WTC11 (cell line): Measurements from ENCODE around the gene OPCML. TPM values are rescaled to one million over a fixed set of nuclear protein-coding genes. Genes with fewer than 3 reads are reported as not detected.

Experiments used
- ATAC-seq: fragments of 200-7000 bp; cut with Tn5 transposase; 2 replicates; pipeline ENCODE4 v1.10.0; 2021; ENCODE audit warnings: mild to moderate bottlenecking, moderate library complexity
- CTCF ChIA-PET: fragments of 300-600 bp; sonication (Branson Sonifier 250); formaldehyde crosslinking; loops from one replicate; lab custom pipeline; 2021; ENCODE audit warnings: antibody characterized with exemption; lab: Charles Lee
- POLR2A ChIA-PET: fragments of 350-600 bp; sonication (Branson Sonifier 250); formaldehyde crosslinking; loops from one replicate; lab custom pipeline; 2021; ENCODE audit warnings: antibody characterized with exemption; lab: Charles Lee
- DNase-seq: peaks from one replicate; pipeline ENCODE4 v3.0.0; 2021; ENCODE audit warnings: low spot score
- H3K27ac Mint-ChIP-seq: 2 replicates; pipeline ENCODE4 v1.8.0; 2021; ENCODE audit warnings: mixed read lengths
- H3K27me3 Mint-ChIP-seq: 2 replicates; pipeline ENCODE4 v1.8.0; 2021; ENCODE audit warnings: low read depth, mild to moderate bottlenecking, moderate library complexity, mixed read lengths
- H3K36me3 Mint-ChIP-seq: 2 replicates; pipeline ENCODE4 v1.8.0; 2021; ENCODE audit warnings: mixed read lengths
- H3K4me1 Mint-ChIP-seq: 2 replicates; pipeline ENCODE4 v1.8.0; 2022; ENCODE audit warnings: mixed read lengths
- H3K4me3 Mint-ChIP-seq: 2 replicates; pipeline ENCODE4 v1.8.0; 2021; ENCODE audit warnings: mild to moderate bottlenecking, moderate library complexity, mixed read lengths
- H3K9me3 Mint-ChIP-seq: 2 replicates; pipeline ENCODE4 v1.8.0; 2021; ENCODE audit warnings: mixed read lengths
- CBFB ChIP-seq: sonication (generic); formaldehyde crosslinking; IDR thresholded peaks from 2 replicates; pipeline ENCODE4 v1.8.1; 2022; ENCODE audit warnings: mild to moderate bottlenecking, low read depth, missing genetic modification reagents
- ELF4 ChIP-seq: sonication (generic); formaldehyde crosslinking; IDR thresholded peaks from 2 replicates; pipeline ENCODE4 v1.8.1; 2022; ENCODE audit warnings: low read depth, mild to moderate bottlenecking, moderate library complexity, missing genetic modification reagents
- JAZF1 ChIP-seq: fragments of 250-450 bp; sonication (Bioruptor Pico); IDR thresholded peaks from 2 replicates; pipeline ENCODE4 v1.9.0; 2021; ENCODE audit warnings: moderate library complexity, mild to moderate bottlenecking, inconsistent platforms
- KAT7 ChIP-seq: sonication (generic); formaldehyde crosslinking; IDR thresholded peaks from 2 replicates; pipeline ENCODE4 v1.8.1; 2023; ENCODE audit warnings: missing genetic modification reagents, mild to moderate bottlenecking, borderline replicate concordance
- RORB ChIP-seq: fragments of 250-450 bp; sonication (Bioruptor Pico); IDR thresholded peaks from 2 replicates; pipeline ENCODE4 v1.9.0; 2021; ENCODE audit warnings: mild to moderate bottlenecking
- TEAD4 ChIP-seq: sonication (generic); formaldehyde crosslinking; IDR thresholded peaks from 2 replicates; pipeline ENCODE4 v1.8.0; 2022; ENCODE audit warnings: mild to moderate bottlenecking, missing genetic modification reagents
- ZNF138 ChIP-seq: sonication (generic); formaldehyde crosslinking; conservative IDR thresholded peaks from 2 replicates; pipeline ENCODE4 v1.8.1; 2022; ENCODE audit warnings: mild to moderate bottlenecking, moderate library complexity, missing genetic modification reagents
- ZNF232 ChIP-seq: sonication (generic); formaldehyde crosslinking; IDR thresholded peaks from 2 replicates; pipeline ENCODE4 v1.8.0; 2022; ENCODE audit warnings: mild to moderate bottlenecking, missing genetic modification reagents
- ZNF317 ChIP-seq: sonication (generic); formaldehyde crosslinking; IDR thresholded peaks from 2 replicates; pipeline ENCODE4 v1.8.1; 2023; ENCODE audit warnings: low read depth, mild to moderate bottlenecking, moderate library complexity, missing genetic modification reagents, borderline replicate concordance
- total RNA-seq: library from RNA; stranded (reverse); gene quantifications from 3 replicates; pipeline ENCODE4 v1.2.3, GENCODE V29; 2021
- TF ChIP-seq, protein P1 (sequence below): sonication (generic); formaldehyde crosslinking; IDR thresholded peaks from 2 replicates; pipeline ENCODE4 v1.8.1; 2022; ENCODE audit warnings: low read depth, missing genetic modification reagents, borderline replicate concordance
- TF ChIP-seq, protein P2 (sequence below): fragments of 200-600 bp; IDR thresholded peaks from 2 replicates; pipeline ENCODE4 v1.8.0; 2022; ENCODE audit warnings: antibody characterized with exemption
- TF ChIP-seq, protein P3 (sequence below): sonication (generic); formaldehyde crosslinking; IDR thresholded peaks from 2 replicates; pipeline ENCODE4 v1.8.0; 2022; ENCODE audit warnings: missing genetic modification reagents
- TF ChIP-seq, protein P4 (sequence below): fragments of 250-450 bp; sonication (Bioruptor Pico); conservative IDR thresholded peaks from 2 replicates; pipeline ENCODE4 v1.9.0; 2021; ENCODE audit warnings: mild to moderate bottlenecking
- TF ChIP-seq, protein P5 (sequence below): fragments of 250-450 bp; sonication (Bioruptor Pico); IDR thresholded peaks from 2 replicates; pipeline ENCODE4 v1.9.0; 2021; ENCODE audit warnings: mild to moderate bottlenecking, borderline replicate concordance
- TF ChIP-seq, protein P6 (sequence below): fragments of 250-450 bp; sonication (Bioruptor Pico); IDR thresholded peaks from 2 replicates; pipeline ENCODE4 v1.9.0; 2021; ENCODE audit warnings: mild to moderate bottlenecking

Gene OPCML
- total RNA-seq, 1 experiment from 2014 or later, result 1.5 TPM

GRCh38 chr11:132770829-132771530 is 761.3 kb downstream of the OPCML start (continued):
- no peak for TF ChIP-seq ZNF317 (CRISPR knock-in tag)
- TF ChIP-seq RORB (CRISPR knock-in tag), result no peak
- TF ChIP-seq, protein P1, sequence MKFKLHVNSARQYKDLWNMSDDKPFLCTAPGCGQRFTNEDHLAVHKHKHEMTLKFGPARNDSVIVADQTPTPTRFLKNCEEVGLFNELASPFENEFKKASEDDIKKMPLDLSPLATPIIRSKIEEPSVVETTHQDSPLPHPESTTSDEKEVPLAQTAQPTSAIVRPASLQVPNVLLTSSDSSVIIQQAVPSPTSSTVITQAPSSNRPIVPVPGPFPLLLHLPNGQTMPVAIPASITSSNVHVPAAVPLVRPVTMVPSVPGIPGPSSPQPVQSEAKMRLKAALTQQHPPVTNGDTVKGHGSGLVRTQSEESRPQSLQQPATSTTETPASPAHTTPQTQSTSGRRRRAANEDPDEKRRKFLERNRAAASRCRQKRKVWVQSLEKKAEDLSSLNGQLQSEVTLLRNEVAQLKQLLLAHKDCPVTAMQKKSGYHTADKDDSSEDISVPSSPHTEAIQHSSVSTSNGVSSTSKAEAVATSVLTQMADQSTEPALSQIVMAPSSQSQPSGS, result no peak
- TF ChIP-seq, protein P2, sequence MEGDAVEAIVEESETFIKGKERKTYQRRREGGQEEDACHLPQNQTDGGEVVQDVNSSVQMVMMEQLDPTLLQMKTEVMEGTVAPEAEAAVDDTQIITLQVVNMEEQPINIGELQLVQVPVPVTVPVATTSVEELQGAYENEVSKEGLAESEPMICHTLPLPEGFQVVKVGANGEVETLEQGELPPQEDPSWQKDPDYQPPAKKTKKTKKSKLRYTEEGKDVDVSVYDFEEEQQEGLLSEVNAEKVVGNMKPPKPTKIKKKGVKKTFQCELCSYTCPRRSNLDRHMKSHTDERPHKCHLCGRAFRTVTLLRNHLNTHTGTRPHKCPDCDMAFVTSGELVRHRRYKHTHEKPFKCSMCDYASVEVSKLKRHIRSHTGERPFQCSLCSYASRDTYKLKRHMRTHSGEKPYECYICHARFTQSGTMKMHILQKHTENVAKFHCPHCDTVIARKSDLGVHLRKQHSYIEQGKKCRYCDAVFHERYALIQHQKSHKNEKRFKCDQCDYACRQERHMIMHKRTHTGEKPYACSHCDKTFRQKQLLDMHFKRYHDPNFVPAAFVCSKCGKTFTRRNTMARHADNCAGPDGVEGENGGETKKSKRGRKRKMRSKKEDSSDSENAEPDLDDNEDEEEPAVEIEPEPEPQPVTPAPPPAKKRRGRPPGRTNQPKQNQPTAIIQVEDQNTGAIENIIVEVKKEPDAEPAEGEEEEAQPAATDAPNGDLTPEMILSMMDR, result no peak
- TF ChIP-seq, protein P3, sequence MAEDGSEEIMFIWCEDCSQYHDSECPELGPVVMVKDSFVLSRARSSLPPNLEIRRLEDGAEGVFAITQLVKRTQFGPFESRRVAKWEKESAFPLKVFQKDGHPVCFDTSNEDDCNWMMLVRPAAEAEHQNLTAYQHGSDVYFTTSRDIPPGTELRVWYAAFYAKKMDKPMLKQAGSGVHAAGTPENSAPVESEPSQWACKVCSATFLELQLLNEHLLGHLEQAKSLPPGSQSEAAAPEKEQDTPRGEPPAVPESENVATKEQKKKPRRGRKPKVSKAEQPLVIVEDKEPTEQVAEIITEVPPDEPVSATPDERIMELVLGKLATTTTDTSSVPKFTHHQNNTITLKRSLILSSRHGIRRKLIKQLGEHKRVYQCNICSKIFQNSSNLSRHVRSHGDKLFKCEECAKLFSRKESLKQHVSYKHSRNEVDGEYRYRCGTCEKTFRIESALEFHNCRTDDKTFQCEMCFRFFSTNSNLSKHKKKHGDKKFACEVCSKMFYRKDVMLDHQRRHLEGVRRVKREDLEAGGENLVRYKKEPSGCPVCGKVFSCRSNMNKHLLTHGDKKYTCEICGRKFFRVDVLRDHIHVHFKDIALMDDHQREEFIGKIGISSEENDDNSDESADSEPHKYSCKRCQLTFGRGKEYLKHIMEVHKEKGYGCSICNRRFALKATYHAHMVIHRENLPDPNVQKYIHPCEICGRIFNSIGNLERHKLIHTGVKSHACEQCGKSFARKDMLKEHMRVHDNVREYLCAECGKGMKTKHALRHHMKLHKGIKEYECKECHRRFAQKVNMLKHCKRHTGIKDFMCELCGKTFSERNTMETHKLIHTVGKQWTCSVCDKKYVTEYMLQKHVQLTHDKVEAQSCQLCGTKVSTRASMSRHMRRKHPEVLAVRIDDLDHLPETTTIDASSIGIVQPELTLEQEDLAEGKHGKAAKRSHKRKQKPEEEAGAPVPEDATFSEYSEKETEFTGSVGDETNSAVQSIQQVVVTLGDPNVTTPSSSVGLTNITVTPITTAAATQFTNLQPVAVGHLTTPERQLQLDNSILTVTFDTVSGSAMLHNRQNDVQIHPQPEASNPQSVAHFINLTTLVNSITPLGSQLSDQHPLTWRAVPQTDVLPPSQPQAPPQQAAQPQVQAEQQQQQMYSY, result no peak
- TF ChIP-seq JAZF1 (CRISPR knock-in tag), result no peak

- Mint-ChIP-seq H3K4me3 (no peak overlapping the region), H3K36me3 (peaks cover 3% of the 10 kb centered on the region; the same call in 1 of the 2 replicates), H3K27ac (no peak overlapping the region), H3K4me1 (0 out of 2 replicates have a peak, but pooled peaks cover 10% of the 10 kb centered on the region), H3K27me3 (no peaks in the 10 kb centered on the region), H3K9me3 (peaks cover 17% of the 10 kb centered on the region)
- ATAC-seq (no peak; the same call in 1 of the 2 replicates), DNase-seq (no peak)
- CTCF ChIA-PET, result interaction anchor here (0.6 to 1.3 kb wide), 2 partner anchors 130 to 178 kb away, joined by 3 read pairs; no protein-coding TSS in a partner anchor
- POLR2A ChIA-PET, result no interaction called here
- TF ChIP-seq, protein P4, sequence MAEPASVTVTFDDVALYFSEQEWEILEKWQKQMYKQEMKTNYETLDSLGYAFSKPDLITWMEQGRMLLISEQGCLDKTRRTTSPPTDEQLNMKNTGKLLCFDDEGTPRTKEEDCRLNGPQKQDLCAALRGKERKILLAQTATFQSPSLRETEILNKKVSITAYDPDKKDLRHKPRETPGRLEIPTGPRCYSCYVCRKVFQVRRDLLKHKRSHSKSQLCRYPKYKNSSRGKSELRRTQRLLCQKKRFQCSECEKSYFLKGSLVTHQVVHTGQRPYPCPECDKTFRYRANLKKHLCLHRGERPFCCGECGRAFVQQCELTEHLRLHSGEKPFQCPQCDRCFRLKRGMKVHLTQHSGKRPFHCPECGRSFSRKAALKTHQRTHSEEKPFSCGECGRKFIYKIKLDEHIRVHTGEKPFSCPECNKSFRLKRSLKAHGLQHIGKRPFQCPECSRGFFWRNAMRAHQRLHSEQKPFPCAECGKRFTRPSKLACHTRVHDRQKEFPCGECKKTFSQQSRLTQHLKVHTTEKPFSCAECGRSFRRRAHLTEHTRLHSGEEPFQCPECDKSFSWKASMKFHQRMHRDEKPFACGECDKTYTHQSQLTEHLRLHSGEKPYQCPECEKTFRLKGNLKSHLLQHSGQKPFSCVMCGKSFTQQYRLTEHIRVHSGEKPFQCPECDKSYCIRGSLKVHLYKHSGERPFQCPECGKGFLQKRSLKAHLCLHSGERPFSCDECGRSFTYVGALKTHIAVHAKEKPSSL, result no peak
- no peak for TF ChIP-seq ELF4
- TF ChIP-seq, protein P5, sequence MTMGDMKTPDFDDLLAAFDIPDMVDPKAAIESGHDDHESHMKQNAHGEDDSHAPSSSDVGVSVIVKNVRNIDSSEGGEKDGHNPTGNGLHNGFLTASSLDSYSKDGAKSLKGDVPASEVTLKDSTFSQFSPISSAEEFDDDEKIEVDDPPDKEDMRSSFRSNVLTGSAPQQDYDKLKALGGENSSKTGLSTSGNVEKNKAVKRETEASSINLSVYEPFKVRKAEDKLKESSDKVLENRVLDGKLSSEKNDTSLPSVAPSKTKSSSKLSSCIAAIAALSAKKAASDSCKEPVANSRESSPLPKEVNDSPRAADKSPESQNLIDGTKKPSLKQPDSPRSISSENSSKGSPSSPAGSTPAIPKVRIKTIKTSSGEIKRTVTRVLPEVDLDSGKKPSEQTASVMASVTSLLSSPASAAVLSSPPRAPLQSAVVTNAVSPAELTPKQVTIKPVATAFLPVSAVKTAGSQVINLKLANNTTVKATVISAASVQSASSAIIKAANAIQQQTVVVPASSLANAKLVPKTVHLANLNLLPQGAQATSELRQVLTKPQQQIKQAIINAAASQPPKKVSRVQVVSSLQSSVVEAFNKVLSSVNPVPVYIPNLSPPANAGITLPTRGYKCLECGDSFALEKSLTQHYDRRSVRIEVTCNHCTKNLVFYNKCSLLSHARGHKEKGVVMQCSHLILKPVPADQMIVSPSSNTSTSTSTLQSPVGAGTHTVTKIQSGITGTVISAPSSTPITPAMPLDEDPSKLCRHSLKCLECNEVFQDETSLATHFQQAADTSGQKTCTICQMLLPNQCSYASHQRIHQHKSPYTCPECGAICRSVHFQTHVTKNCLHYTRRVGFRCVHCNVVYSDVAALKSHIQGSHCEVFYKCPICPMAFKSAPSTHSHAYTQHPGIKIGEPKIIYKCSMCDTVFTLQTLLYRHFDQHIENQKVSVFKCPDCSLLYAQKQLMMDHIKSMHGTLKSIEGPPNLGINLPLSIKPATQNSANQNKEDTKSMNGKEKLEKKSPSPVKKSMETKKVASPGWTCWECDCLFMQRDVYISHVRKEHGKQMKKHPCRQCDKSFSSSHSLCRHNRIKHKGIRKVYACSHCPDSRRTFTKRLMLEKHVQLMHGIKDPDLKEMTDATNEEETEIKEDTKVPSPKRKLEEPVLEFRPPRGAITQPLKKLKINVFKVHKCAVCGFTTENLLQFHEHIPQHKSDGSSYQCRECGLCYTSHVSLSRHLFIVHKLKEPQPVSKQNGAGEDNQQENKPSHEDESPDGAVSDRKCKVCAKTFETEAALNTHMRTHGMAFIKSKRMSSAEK (CRISPR knock-in tag), result no peak
- no peak for TF ChIP-seq ZNF138 (CRISPR knock-in tag)
- TF ChIP-seq CBFB (CRISPR knock-in tag), result no peak
- TF ChIP-seq, protein P6, sequence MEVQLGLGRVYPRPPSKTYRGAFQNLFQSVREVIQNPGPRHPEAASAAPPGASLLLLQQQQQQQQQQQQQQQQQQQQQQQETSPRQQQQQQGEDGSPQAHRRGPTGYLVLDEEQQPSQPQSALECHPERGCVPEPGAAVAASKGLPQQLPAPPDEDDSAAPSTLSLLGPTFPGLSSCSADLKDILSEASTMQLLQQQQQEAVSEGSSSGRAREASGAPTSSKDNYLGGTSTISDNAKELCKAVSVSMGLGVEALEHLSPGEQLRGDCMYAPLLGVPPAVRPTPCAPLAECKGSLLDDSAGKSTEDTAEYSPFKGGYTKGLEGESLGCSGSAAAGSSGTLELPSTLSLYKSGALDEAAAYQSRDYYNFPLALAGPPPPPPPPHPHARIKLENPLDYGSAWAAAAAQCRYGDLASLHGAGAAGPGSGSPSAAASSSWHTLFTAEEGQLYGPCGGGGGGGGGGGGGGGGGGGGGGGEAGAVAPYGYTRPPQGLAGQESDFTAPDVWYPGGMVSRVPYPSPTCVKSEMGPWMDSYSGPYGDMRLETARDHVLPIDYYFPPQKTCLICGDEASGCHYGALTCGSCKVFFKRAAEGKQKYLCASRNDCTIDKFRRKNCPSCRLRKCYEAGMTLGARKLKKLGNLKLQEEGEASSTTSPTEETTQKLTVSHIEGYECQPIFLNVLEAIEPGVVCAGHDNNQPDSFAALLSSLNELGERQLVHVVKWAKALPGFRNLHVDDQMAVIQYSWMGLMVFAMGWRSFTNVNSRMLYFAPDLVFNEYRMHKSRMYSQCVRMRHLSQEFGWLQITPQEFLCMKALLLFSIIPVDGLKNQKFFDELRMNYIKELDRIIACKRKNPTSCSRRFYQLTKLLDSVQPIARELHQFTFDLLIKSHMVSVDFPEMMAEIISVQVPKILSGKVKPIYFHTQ (CRISPR knock-in tag), result no peak
- no peak for TF ChIP-seq ZNF232 (CRISPR knock-in tag)
- TF ChIP-seq, protein P1, result no peak
- no peak for TF ChIP-seq TEAD4 (CRISPR knock-in tag)
- TF ChIP-seq KAT7 (CRISPR knock-in tag), result no peak
Measured at GRCh38 chr11:132763503-132763902, 768.8 kb downstream of the OPCML start.
